Heart right ventricle (tissue), 16 donors: ENCODE results near the gene ALOX15. TPM values are rescaled to one million over a fixed set of nuclear protein-coding genes. Genes with fewer than 3 reads are reported as not detected.

Experiments used
- ATAC-seq, 8 donors: fragments of 200-7000 bp; cut with Tn5 transposase; one replicate each; pipeline ENCODE4 v1.9.1; 2020; ENCODE audit warnings: mild to moderate bottlenecking in 8 of 8, moderate library complexity in 8 of 8, moderate number of reproducible peaks in 1 of 8
- DNase-seq, 2 donors: peaks; one replicate each; pipeline ENCODE4 v3.0.0-alpha.2; 2020
- H3K27ac ChIP-seq, 10 donors: fragments of 200-600 bp; sonication (generic) in 2 of 10; one replicate each; pipeline versions ENCODE4 v1.5.0 to v1.8.0; 2020 to 2022; ENCODE audit warnings: mild to moderate bottlenecking in 3 of 10
- H3K27me3 ChIP-seq, 7 donors: fragments of 200-600 bp; one replicate each; pipeline ENCODE4 v1.8.0; 2021 to 2022; ENCODE audit warnings: mild to moderate bottlenecking in 2 of 7
- H3K36me3 ChIP-seq, 9 donors: fragments of 200-600 bp; sonication (generic) in 1 of 9; one replicate each; pipeline versions ENCODE4 v1.5.0 to v1.8.0; 2020 to 2022; ENCODE audit warnings: mild to moderate bottlenecking in 2 of 9
- H3K4me1 ChIP-seq, 9 donors: fragments of 200-600 bp; sonication (generic) in 1 of 9; one replicate each; pipeline versions ENCODE4 v1.5.0 to v1.8.0; 2020 to 2022; ENCODE audit warnings: mild to moderate bottlenecking in 4 of 9
- H3K4me3 ChIP-seq, 10 donors: fragments of 200-600 bp; sonication (generic) in 2 of 10; one replicate each; pipeline versions ENCODE4 v1.5.0 to v1.8.0; 2020 to 2022; ENCODE audit warnings: mild to moderate bottlenecking in 7 of 10, moderate library complexity in 2 of 10
- H3K9me3 ChIP-seq, 11 donors: fragments of 200-600 bp in 10 of 11; sonication (generic) in 2 of 11; one replicate each; pipeline versions ENCODE4 v1.5.0 to v1.8.0; 2013 to 2022; ENCODE audit warnings: mild to moderate bottlenecking in 2 of 11, control low read depth in 1 of 11, moderate library complexity in 1 of 11
- WGBS, 2 donors: extraction: QIAGEN DNeasy Blood & Tissue Kit; methylation state at CpG; one replicate each; pipeline ENCODE4 v1.1.7; 2013; ENCODE audit warnings: inconsistent platforms in 1 of 2; 5-methylcytosine and 5-hydroxymethylcytosine counted together
- intact Hi-C, 10 donors: fragments of 100-400 bp; cut with DNase I; formaldehyde crosslinking; loops; one replicate each; pipeline versions ENCODE4 v1.11.1 to v1.14.2; 2022
- polyA plus RNA-seq, 2 donors: library from polyadenylated mRNA; stranded (reverse); fragments of 200-250 nt; gene quantifications; one replicate each; pipeline ENCODE4 v1.2.3, GENCODE V29; 2013
- total RNA-seq, 10 donors: library from RNA; stranded (reverse); fragmentation: NEBNext Ultra II Directional in 3 of 10; extraction: Animal tissue kit (Norgen Biotek cat#: 25700) in 3 of 10; gene quantifications; one replicate each; pipeline versions ENCODE4 v1.2.1 to v1.2.4, GENCODE V29; 2021 to 2023
- TF ChIP-seq, protein P1 (sequence below), 9 donors: fragments of 200-600 bp; sonication (generic) in 2 of 9; IDR thresholded peaks; one replicate each; pipeline versions ENCODE4 v1.5.0 to v1.8.0; 2021 to 2022; ENCODE audit warnings: antibody characterized with exemption in 9 of 9, mild to moderate bottlenecking in 5 of 9, moderate library complexity in 1 of 9
- donor health status: Arrhythmogenic right ventricular cardiomyopathy.
- donor health status: ischemic (EF 13 %, LVEDD 7.1; RV severe dilation, severe dysfunction).
- donor health status: healthy with polysubstance abuse.
- donor health status: DM: no; HTN: yes; CAD: no.
- donor health status: DM: no; HTN: no; CAD: no.
- donor health status: ischemic (EF 25% LVEDD 6.9; RV normal size, moderate dysfunction).
- donor health status: ischemic (EF 25% LVEDD 5.7; RV mildly dilated, moderate dysfunction).
- donor health status: healthy.
- donor health status: DM: yes; HTN: yes; CAD: no.
- donor health status: Ischemic cardiomyopathy.
- donor health status: ischemic (EF 35%, LVEDD 5.7; RV mildly dilated, moderate dysfunction).
- donor health status: nonischemic (EF 11% LVEDD 7.7; RV severe dilation, severe dysfunction).
- donor health status: DM: yes; HTN: yes; CAD: no.
- donor health status: PGD.
- donor health status: ischemic (EF 29% LVEDD 5.4; RV normal size, mild dysfunction).
- donor health status: nonischemic (EF 23%, LVEDD 6.1; RV moderate dilation, normal function).

ALOX15 gene
- total and polyA plus RNA-seq, 12 donors, result 0.11 to 1.3 (median 0.16) TPM; not detected in 5

DNA sequence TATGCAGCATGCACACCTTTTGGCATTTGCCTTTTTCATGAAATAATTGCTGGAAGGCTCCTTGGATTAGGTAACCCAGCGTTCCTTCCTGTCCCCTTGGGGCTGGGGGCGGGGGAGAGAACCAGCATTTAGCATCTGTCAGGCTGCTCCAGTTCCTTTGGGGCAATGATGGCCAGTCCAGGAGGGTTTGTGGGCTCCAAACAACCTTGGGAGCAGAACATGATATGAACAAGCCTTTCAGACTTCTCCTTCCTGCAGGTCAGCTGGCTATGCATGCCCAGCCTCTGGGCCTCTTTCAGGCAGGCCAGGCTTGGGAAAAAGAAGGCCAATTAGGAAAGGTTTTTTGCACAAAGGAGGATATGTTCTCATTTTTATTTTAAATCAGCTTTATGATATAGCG, 58.3 kb downstream of the ALOX15 start:
- 81 to 82% methylated on average over 3 of the region's 3 CpGs for WGBS, 2 donors
- Histone ChIP-seq H3K4me1 (peaks cover 9 to 51% (median 31%) of the 10 kb centered on the region in 9 donors), H3K36me3 (no peaks in the 10 kb centered on the region), H3K27me3 (peaks cover 0 to 48% (median 23%) of the 10 kb centered on the region in 7 donors), H3K27ac (peak overlapping the region in 2 of 10 donors; percentile 85 to 87), H3K9me3 (no peaks in the 10 kb centered on the region), H3K4me3 (peak overlapping the region in 5 of 10 donors; percentile 49 to 70 (median 62))
- TF ChIP-seq, protein P1, sequence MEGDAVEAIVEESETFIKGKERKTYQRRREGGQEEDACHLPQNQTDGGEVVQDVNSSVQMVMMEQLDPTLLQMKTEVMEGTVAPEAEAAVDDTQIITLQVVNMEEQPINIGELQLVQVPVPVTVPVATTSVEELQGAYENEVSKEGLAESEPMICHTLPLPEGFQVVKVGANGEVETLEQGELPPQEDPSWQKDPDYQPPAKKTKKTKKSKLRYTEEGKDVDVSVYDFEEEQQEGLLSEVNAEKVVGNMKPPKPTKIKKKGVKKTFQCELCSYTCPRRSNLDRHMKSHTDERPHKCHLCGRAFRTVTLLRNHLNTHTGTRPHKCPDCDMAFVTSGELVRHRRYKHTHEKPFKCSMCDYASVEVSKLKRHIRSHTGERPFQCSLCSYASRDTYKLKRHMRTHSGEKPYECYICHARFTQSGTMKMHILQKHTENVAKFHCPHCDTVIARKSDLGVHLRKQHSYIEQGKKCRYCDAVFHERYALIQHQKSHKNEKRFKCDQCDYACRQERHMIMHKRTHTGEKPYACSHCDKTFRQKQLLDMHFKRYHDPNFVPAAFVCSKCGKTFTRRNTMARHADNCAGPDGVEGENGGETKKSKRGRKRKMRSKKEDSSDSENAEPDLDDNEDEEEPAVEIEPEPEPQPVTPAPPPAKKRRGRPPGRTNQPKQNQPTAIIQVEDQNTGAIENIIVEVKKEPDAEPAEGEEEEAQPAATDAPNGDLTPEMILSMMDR (IDR thresholded peaks at IDR 0.05), result no peak
- ATAC-seq (no peak), DNase-seq (no peak)
- intact Hi-C loops, result loop anchor here in 1 of 10 donors (5.0 kb wide), 1 partner anchor 44 kb away; no protein-coding TSS in a partner anchor

DNA sequence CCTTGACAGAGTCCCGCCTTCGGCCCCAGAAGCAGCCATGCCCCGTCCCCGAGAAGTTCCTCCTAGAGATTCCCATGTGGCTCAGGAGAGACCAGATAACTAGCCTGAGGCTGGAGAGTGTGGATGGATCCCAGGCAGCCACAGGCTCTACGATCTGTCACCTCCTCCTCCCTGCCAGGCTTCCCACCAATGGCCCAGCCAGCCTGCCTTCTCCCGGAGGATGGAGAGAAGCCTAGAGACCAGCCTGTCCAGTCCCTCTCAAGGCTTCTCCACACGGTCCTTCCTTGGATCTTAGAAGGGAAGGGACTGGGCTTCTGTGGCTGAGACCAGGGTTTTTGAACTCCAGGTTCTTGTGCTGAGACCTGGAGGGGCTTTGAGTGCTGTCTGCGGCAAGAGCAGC, 58.8 kb downstream of the ALOX15 start:
- no peak for DNase-seq
- ATAC-seq, result no peak
- H3K4me1 ChIP-seq, result peaks cover 7 to 46% (median 26%) of the 10 kb centered on the region in 9 donors
- TF ChIP-seq, protein P1 (IDR thresholded peaks at IDR 0.05), result no peak
- no peak overlapping the region for H3K27ac ChIP-seq
- intact Hi-C loops, result loop anchor here in 1 of 10 donors (5.0 kb wide), 1 partner anchor 45 kb away; no protein-coding TSS in a partner anchor
- WGBS, 2 donors, result 78 to 81% methylated on average over 8 of the region's 8 CpGs
- H3K27me3 ChIP-seq, result peaks cover 0 to 48% (median 23%) of the 10 kb centered on the region in 7 donors
- H3K9me3 ChIP-seq, result no peaks in the 10 kb centered on the region
- no peaks in the 10 kb centered on the region for H3K36me3 ChIP-seq
- H3K4me3 ChIP-seq, result no peak overlapping the region

DNA sequence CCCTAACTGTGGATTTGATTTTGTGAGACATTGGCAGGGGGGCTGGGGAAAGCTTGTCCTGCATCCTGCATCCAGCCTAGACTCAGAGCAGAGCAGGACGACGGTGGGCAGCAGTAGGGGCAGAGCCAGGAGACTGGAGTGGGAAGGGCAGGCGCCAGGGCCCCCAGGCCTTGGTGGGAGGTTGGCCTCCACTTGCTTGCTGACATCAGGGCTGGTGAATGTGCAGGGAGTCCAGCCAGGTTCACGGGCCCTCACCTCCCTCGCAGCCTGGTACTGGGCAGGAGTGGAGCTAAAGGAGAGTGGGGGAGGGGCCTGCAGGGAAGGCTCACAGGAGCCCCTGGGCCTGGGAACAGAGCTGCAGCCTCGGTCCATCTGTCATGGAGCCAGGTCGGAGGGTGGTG, 59.4 kb downstream of the ALOX15 start:
- ATAC-seq (no peak), DNase-seq (no peak)
- WGBS, 2 donors, result 63 to 77% methylated on average over 7 of the region's 7 CpGs
- Histone ChIP-seq H3K4me1 (peaks cover 7 to 42% (median 21%) of the 10 kb centered on the region in 9 donors), H3K27me3 (peaks cover 0 to 48% (median 23%) of the 10 kb centered on the region in 7 donors), H3K9me3 (no peaks in the 10 kb centered on the region), H3K36me3 (no peaks in the 10 kb centered on the region), H3K27ac (no peak overlapping the region), H3K4me3 (no peak overlapping the region)
- intact Hi-C loops, result loop anchor here in 1 of 10 donors (5.0 kb wide), 1 partner anchor 45 kb away; no protein-coding TSS in a partner anchor
- TF ChIP-seq, protein P1 (IDR thresholded peaks at IDR 0.05), result no peak

Other genes starting within 250 kb of the ALOX15 start
- 1 to 10 TPM in 5 of 10 donors, under 1 TPM in 4, not detected in 1; 0.22 to 4.2 (median 1.3) TPM for gene SPNS3, start 207.7 kb downstream of the ALOX15 start, total RNA-seq
- gene SPNS3, start 207.7 kb downstream of the ALOX15 start, polyA plus RNA-seq, result under 1 TPM; 0.13 to 0.59 TPM
- 10 to 100 TPM in 4 of 10 donors, 1 to 10 TPM in 6; 4.5 to 19.9 (median 8.9) TPM for gene SPNS2, start 142.8 kb downstream of the ALOX15 start, total RNA-seq
- gene SPNS2, start 142.8 kb downstream of the ALOX15 start, polyA plus RNA-seq, result 10 to 100 TPM; 22.0 to 27.7 TPM
- gene MYBBP1A, start 86.3 kb downstream of the ALOX15 start, total RNA-seq, result 10 to 100 TPM; 18.7 to 30.3 (median 21.7) TPM
- gene MYBBP1A, start 86.3 kb downstream of the ALOX15 start, polyA plus RNA-seq, result 10 to 100 TPM; 25.4 to 25.7 TPM
- under 1 TPM in 4 of 10 donors, not detected in 6; 0.08 to 0.19 (median 0.12) TPM for gene GGT6, start 81.1 kb downstream of the ALOX15 start, total RNA-seq
- under 1 TPM; 0.03 to 0.15 TPM for gene GGT6, start 81.1 kb downstream of the ALOX15 start, polyA plus RNA-seq
- gene SMTNL2, start 57.1 kb downstream of the ALOX15 start, total RNA-seq, result 10 to 100 TPM in 9 of 10 donors, 1 to 10 TPM in 1; 7.8 to 84.1 (median 23.4) TPM
- gene SMTNL2, start 57.1 kb downstream of the ALOX15 start, polyA plus RNA-seq, result 10 to 100 TPM in 1 of 2 donors, 1 to 10 TPM in 1; 2.7 to 11.8 TPM
- gene PELP1, start 62.5 kb upstream of the ALOX15 start, total RNA-seq, result 10 to 100 TPM; 28.6 to 41.9 (median 35.2) TPM
- 10 to 100 TPM; 14.4 to 29.3 TPM for gene PELP1, start 62.5 kb upstream of the ALOX15 start, polyA plus RNA-seq
- gene ARRB2, start 69.0 kb upstream of the ALOX15 start, total RNA-seq, result 10 to 100 TPM; 10.8 to 53.5 (median 17.2) TPM
- gene ARRB2, start 69.0 kb upstream of the ALOX15 start, polyA plus RNA-seq, result 10 to 100 TPM; 13.4 to 33.4 TPM
- gene MED11, start 89.8 kb upstream of the ALOX15 start, total RNA-seq, result 10 to 100 TPM; 11.9 to 21.7 (median 17.5) TPM
- 10 to 100 TPM; 23.9 to 57.1 TPM for gene MED11, start 89.8 kb upstream of the ALOX15 start, polyA plus RNA-seq
- gene ZMYND15, start 98.2 kb upstream of the ALOX15 start, total RNA-seq, result 1 to 10 TPM in 1 of 10 donors, under 1 TPM in 8, not detected in 1; 0.15 to 2.1 (median 0.38) TPM
- under 1 TPM; 0.20 to 0.22 TPM for gene ZMYND15, start 98.2 kb upstream of the ALOX15 start, polyA plus RNA-seq
- 10 to 100 TPM in 1 of 10 donors, 1 to 10 TPM in 9; 2.8 to 29.6 (median 4.2) TPM for gene CXCL16, start 98.2 kb upstream of the ALOX15 start, total RNA-seq
- 1 to 10 TPM; 1.5 to 3.3 TPM for gene CXCL16, start 98.2 kb upstream of the ALOX15 start, polyA plus RNA-seq
- gene TM4SF5, start 130.2 kb upstream of the ALOX15 start, total RNA-seq, result not detected
- gene TM4SF5, start 130.2 kb upstream of the ALOX15 start, polyA plus RNA-seq, result not detected
- 1 to 10 TPM in 1 of 10 donors, under 1 TPM in 7, not detected in 2; 0.38 to 2.1 (median 0.59) TPM for gene VMO1, start 144.7 kb upstream of the ALOX15 start, total RNA-seq
- gene VMO1, start 144.7 kb upstream of the ALOX15 start, polyA plus RNA-seq, result 1 to 10 TPM; 1.2 to 1.8 TPM
- gene GLTPD2, start 147.3 kb upstream of the ALOX15 start, total RNA-seq, result under 1 TPM in 1 of 10 donors, not detected in 9; 0.25 TPM
- not detected for gene GLTPD2, start 147.3 kb upstream of the ALOX15 start, polyA plus RNA-seq
- gene PSMB6, start 154.5 kb upstream of the ALOX15 start, total RNA-seq, result 100 to 1,000 TPM; 160 to 221 (median 176) TPM
- 100 to 1,000 TPM; 151 to 386 TPM for gene PSMB6, start 154.5 kb upstream of the ALOX15 start, polyA plus RNA-seq
- gene PLD2, start 165.5 kb upstream of the ALOX15 start, total RNA-seq, result 10 to 100 TPM in 6 of 10 donors, 1 to 10 TPM in 4; 6.4 to 18.6 (median 10.4) TPM
- gene PLD2, start 165.5 kb upstream of the ALOX15 start, polyA plus RNA-seq, result 10 to 100 TPM in 1 of 2 donors, 1 to 10 TPM in 1; 5.6 to 20.7 TPM
- 10 to 100 TPM; 26.4 to 54.1 (median 33.5) TPM for gene MINK1, start 191.7 kb upstream of the ALOX15 start, total RNA-seq
- gene MINK1, start 191.7 kb upstream of the ALOX15 start, polyA plus RNA-seq, result 10 to 100 TPM; 17.3 to 52.3 TPM